ENCODE data around the gene DPY19L3.
A peak's percentile ranks its signal among the peaks of the same experiment; 100 is the strongest.
"Not testable (repeated sequence)": the region's sequence is repeated elsewhere in the genome, so short reads cannot be mapped to it uniquely, and the experiment has no call there.

Gene DPY19L3

DNA sequence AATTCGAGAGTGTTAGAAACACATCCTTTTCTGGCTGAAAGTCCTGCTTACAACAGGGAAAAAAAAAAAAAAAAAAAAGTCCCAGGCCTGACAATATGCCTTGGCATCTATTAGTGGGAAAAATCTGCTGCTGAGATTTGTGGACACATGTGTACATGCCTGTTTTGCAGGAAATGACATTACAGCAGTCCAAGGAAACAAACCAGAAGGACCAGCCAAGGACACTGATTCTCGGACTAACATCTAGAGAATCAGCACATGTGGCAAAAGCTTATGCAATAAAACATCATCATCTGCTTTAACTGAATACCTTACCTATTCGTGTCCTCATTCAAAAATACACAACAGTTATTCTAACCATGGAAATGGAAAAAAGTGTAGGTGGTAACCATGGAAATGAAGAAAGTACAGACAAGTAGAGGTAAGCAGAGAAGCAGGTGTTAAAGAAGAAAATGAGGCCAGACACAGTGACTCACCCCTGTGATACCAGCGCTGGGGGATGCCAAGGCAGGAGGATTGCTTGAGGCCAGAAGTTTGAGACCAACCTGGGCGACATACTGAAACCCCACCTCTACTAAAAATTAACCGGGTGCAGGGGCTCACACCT lies 9.4 kb upstream of the DPY19L3 start:
- no peak for DNase-seq

DNA sequence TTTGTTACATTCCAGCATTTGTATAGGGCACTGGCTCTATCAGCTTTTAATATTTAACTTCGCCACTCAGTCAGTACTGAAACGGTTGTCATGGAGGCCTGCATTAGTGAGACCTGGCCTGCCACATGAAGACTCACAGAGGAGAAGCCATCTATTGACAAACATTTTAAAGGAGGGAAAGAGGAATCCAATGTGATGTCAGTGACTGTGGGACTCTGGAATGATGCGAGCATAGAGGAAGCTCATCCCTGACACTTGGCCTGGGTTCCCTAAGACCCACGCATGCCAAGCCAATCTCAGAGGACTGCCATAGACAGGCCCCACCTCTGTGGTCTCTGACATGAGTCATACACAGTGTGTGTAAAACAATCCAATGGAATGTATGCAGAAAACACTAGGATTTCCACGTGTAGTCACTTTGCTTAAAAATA lies 7.9 kb upstream of the DPY19L3 start:
- DNase-seq = no peak

- no peak for DNase-seq
These were observed 3.6 kb upstream of the DPY19L3 start for GRCh38 chr19:32401992-32402391.

GRCh38 chr19:32403291-32403995 lies 2.1 kb upstream of the DPY19L3 start:
- no peak for DNase-seq

GRCh38 chr19:32404213-32404932 lies 1.2 kb upstream of the DPY19L3 start:
- no peak for DNase-seq

DNA sequence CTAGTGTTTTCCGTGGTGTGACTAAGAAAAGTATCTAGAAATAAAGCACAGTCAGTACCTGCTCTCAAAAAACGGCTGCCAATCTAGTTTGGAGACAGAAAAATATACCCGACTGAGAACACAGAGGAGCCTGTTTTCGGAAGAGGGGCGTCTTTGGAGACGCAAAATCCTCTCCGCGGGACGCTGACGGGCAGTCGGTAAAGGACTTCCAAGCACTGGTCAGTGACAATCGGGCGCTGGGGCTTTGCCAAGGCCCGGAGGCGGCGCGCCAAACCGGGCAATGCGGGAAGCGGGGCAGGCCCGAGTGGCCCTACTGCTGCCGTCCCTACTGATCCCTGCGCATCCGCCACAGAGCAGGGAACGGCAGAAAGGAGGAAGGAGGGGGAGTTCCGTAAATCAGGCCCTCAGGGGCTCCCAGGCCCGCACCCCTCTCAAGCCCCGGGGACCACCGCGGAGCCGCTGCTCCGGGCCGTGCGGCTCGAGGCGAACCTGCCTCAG lies 588 bp upstream of the DPY19L3 start:
- peak; percentile 52 to 75 for DNase-seq

DNA sequence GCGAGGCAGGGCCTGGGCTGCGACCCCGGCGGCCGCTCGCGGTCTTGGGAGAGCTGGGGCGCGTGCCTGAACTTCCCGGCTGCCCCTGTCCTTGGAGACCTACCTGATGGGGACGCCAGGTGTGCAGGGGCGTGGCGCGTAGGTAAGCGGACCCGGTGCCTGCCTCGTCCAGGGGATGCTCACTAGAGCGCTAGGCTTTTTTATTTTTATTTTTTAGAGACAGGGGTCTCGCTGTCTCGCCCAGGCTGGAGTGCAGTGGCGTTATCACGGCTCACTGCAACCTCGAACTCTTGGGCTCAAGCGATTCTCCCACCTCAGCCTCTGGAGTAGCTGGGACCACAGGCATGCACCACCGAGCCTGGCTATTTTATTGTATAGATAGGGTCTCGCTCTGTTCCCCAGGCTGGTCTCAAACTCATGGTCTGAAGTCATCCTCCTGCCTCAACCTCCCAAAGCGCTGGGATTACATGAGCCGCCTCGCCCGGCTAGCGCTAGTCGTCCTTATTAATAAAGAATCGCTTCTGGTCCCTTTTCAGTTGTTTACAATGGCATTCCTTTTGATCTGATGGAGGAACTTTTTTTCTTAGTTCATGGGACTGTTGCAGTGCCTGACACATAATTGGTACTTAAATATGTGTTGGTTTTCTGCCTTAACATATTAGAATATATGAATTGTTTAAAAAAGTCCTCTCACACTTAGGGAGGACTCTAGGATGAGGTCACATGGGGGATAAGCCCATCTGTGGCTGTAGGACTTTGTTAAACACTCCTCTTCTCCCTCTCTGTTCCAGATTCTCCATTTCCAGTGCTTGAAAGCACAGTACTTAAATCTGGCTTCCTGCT lies 812 bp downstream of the DPY19L3 start:
- no peak for DNase-seq

DNA sequence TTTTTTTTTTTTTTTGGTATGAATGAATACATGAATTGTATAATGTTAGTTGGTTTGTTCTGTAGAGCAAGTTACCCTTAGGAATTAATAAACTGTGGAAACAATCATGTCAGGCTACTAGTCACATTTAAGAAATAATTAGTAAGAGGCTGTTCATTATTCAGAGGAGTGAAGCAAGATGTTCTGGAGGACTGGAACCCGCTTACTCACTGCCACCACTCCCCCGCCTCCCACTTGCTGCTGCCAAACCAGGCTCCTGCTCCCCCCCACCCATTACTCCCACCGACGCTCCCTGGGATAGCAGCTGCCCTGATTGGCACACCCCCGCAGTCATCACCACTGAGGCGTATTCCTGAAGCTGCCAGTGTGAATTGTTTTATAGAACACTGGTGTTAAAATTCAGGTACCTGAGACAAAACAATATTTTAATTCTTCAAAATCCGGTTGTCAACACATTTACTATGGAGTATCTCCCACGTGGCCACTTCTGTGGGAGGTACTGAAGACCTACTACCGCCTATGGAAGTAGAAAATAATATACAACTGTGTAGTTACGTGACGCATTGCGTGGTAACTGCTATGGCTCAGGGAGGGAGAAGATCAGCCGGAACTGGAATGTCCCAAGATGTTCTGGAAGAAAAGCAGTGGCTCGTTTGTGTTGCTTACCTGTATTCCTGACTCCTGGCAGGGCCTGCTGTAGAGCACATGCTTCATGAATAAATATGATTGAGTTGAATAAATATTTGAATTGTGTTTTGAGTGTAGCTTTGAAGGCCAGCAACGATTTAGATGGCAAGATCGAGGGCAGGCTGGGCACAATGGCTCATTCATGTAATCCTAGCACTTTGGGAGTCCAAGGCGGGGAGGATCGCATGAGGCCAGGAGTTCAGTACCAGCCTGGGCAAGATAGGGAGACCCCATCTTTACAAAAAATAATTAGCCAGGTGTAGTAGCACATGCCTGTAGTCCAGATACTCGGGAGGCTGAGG lies 1.7 kb downstream of the DPY19L3 start:
- DNase-seq = peak; percentile 16 to 65

DNA sequence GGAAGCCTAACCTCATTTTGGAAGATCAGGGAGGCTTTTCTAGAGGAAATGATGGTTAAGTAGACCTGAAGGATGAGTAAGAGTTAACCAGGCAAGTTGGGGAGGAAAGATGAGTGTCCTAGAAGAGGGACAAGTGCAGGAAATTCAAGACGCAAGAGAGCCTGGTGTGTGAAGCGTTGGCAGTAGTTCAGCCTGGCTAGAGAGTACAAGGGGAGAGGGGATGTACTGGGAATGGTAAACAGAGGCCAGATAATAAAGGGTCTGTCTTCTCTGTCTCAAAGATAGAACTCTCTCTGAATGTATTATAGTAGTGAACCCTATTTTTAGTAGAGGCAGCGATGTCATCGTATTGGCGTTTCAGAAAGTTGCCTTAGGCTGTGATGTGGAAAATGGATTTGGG lies 9.7 kb downstream of the DPY19L3 start:
- no peak for DNase-seq

- DNase-seq = no peak
These were observed 10.1 kb downstream of the DPY19L3 start for GRCh38 chr19:32415669-32416068.

- no peak for DNase-seq
These were observed 11.3 kb downstream of the DPY19L3 start for GRCh38 chr19:32416749-32417456.

- no peak for DNase-seq
These were observed 12.6 kb downstream of the DPY19L3 start for GRCh38 chr19:32418155-32418554.

DNA sequence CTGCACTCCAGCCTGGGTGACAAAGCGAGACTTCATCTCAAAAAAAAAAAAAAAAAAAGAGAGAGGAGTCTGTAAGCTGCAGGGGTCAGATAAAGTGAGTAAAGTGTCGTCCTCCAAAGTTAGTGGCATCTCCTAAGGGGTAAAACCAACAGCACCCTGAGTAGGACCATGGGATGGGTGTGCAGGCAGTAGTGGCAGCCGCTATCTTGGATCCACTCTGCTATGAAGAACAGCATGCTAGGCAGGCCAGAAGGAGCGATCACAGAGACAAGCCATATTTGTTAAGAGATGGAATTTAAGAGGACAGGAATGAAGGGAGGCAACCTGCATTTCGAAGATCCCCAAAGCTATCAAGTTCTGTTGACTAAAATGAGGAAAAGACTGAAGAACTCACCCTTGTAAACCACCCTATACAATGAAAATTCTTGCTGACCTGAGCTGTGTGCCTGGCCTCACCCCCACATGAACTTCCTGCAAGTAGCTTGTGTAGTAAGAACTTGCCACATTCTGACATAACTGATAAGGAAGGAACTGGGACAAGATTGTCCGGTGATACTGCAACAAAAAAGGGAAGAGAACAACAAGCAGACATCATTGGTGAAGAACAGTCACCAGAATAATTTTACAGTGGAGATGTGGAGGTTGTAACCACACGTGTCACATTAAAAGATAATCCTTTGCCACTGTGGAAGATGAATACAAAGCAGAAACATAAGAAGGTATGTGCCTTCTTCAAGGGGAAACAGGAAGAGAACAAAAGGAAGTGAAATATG lies 16.2 kb downstream of the DPY19L3 start:
- DNase-seq = no peak

DNA sequence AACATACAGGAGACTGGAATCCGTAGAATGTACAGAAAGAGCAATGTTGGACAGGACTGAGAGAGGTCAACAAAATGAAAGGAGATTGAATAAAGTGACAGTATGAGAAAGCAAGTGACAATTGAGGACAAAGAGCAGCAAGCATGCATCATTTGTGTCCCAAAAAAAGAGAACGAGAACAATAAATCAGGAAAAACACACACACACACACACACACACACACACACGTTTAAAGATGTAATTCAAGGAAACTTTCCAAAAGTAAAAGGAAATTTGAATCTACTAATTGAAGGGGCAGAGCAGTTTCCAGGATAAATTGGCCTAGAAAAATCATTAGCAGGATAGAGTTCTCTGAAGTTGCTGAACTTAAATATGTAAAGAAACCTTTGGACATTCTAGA lies 16.9 kb downstream of the DPY19L3 start:
- DNase-seq = no peak

GRCh38 chr19:32423944-32424343 lies 18.4 kb downstream of the DPY19L3 start:
- not testable (repeated sequence) for DNase-seq

DNA sequence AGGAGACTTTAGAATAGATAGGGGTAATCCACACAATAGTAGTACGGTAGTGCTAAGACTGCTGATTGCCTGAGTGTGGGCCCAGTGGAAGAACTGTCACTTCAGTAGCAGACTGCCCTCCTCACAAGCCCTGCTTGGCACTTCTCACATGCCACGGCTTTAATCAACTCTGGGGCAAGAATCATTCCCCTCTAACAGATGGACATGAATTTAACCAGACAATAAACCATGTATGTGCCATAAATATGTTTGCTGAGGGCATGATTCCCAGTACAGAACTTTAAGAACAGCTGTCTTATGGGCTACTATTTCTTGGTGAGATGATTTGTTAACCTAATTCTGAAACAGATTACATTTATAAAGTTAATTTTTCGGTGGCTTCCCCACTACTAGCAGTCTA lies 22.0 kb downstream of the DPY19L3 start:
- no peak for DNase-seq

DNA sequence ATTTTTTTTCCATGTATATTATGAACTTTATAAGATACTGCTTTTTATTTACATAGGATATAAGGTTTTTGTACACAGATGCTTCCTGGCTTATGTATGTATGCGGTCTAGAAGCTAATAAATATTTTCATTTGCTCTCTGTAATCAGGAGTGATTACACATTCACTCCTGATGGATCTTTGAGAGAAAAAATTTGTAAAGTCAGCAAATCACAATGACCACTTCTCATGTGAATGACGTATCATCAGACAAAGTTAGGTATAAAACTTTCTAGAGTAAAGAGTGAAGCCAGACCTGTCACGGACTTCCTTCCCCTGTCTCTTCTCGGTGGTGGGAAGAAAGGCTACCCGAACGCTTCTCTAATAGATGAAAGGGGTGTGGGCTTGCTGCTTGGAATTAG lies 31.1 kb downstream of the DPY19L3 start:
- no peak for DNase-seq

- no peak for DNase-seq
These were observed 31.5 kb downstream of the DPY19L3 start for GRCh38 chr19:32437096-32437495.

- DNase-seq = no peak
These were observed 33.2 kb downstream of the DPY19L3 start for GRCh38 chr19:32438751-32439150.

DNA sequence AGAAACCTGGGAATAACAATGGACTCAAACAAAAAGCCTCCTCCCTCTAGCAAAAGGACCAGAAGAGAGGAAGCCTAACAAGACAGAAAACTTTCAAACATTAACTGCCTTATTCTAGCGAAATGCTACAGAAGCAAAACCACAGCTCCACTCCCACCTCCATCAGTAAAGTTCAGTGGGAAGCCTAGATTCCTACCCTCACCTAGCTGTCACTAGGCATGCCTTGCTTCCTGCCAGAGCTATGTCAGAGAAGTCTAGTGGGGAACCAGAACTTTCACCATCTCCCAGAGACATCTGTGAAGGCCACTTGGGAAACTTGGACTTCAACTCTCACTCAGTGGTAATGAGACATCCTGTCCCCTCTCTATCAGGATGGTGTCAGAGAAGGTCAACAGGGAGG lies 37.1 kb downstream of the DPY19L3 start:
- DNase-seq = no peak
